ENCODE results near the gene DBNL.

Gene DBNL

DNA sequence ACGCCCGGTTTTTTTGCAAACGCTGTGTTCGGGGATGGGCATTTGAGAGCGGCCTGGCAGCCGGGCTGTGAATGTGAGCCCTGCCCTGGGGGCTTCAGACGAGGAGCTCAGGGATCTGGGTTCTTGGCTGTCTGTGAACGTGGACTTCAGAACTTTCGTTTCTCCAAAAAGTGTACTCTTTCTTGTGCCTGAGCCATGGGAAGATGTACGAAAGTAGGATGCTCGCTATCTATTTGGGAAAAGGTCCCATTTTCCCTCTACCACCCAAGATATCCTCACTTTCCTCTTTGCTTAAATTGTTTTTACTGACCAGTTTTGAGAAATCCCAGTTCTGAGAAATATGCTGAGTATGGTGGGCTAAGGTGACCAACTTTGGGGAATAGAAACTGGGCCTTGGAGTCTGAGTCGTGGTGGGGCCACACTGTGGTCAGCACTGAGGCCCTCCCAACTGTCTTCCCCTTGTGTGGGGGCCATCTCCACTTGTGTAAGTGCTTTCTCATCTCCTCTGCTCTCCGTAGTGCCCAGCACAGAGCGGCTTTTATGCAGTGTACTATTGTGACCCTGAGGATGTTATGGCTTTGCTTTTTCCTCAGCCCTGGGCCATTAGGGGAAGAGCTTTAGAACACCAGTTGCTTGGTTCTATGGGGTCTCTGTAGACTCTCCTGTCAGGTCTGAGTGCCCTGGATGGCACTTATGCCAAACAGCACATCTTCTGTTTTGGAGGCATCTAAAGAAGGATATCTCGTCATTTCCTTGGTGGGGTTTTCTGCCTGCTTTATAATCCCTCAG, 918 bp downstream of the DBNL start:
- no peak for DNase-seq

GRCh38 chr7:44046321-44047061, 2.0 kb downstream of the DBNL start:
- no peak for DNase-seq

GRCh38 chr7:44048031-44048795, 3.7 kb downstream of the DBNL start:
- DNase-seq: no peak

DNA sequence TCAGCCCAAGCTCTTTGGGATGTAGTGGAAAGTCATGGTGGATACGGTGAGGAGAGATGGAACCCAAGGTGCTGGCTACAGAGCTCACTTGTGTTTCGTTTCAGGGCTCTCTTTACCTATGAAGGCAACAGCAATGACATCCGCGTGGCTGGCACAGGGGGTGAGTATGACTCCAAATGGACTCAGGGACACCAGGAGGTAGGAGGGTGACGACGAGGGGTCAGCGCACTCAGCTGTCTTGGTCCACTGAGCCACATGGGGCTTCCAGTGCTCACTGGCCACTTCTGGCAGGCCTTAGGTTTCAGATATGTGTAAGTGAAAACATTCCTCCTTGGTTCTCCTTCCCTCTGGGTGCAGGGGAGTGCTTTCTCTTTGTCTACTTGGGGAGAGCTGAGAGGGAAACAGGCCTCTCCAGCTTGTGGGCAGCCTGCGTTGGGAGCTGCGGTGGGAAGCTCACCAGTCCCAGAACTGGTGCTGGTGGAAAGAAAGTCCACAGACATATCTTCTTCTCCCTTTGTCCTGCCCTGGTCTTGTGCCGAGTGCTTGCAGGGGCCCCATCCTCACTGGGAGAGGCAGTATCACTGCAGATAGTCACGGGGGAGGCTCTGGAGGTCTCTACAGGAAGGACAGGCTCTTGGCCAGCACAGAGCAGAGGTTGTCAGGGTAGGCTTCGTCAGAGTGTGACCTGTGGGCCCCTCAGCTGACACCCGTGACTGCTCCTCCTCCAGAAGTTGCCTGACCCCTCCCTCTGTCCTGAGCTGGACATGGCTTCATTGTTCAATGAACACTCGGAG, 5.8 kb downstream of the DBNL start:
- no peak for DNase-seq

GRCh38 chr7:44050915-44051560, 6.5 kb downstream of the DBNL start:
- DNase-seq: no peak

DNA sequence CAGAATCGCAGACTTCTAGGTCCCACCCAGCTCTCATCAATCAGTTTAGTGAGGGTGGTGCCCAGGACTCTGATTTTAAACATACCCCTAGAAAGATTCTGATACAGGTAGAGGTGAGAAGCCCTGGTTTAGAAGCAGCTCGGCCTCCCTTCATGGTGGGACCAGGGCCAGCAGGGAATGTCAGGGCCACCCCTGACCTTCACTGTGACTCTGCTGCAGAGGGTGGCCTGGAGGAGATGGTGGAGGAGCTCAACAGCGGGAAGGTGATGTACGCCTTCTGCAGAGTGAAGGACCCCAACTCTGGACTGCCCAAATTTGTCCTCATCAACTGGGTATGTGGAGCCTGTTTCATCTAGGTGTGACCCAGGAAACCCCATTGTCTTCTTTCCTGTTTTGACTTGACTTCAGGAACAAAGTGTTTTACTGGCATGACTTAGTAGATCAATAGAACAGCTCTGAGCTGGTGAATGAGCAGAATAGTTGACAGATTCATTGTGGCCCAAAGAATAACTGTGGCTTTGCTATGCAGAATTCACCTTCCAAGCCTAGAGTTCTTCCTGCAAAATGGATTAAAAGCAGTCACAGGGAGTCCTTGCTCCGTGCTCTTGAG, 7.2 kb downstream of the DBNL start:
- DNase-seq: no peak

DNA sequence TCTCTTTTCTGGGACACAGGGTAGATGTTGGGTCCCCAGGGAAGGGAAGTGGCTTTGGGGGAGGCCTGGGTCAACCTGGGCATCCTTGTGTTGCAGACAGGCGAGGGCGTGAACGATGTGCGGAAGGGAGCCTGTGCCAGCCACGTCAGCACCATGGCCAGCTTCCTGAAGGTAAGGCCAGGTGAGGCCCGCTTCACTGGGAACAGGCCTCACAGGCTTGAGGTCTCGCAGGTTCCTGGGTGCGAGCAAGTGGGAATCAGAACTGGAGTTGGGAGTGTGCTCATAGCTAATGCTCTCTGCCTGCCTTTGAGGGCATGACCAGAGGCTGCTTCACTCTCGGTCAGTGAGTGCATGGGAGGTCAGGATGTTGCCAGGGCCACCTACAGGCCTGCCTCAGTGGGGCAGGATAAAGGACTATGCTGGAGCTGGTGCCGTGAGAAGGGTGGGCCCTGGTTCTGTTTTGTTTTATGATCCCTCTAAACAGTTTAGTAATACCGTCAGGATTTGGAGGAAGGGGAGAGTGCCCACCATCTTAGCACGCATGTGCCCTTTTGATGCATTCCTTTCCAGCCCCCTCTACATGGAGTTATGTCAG, 8.4 kb downstream of the DBNL start:
- DNase-seq: no peak

GRCh38 chr7:44056681-44057080, 12.2 kb downstream of the DBNL start:
- no peak for DNase-seq

DNA sequence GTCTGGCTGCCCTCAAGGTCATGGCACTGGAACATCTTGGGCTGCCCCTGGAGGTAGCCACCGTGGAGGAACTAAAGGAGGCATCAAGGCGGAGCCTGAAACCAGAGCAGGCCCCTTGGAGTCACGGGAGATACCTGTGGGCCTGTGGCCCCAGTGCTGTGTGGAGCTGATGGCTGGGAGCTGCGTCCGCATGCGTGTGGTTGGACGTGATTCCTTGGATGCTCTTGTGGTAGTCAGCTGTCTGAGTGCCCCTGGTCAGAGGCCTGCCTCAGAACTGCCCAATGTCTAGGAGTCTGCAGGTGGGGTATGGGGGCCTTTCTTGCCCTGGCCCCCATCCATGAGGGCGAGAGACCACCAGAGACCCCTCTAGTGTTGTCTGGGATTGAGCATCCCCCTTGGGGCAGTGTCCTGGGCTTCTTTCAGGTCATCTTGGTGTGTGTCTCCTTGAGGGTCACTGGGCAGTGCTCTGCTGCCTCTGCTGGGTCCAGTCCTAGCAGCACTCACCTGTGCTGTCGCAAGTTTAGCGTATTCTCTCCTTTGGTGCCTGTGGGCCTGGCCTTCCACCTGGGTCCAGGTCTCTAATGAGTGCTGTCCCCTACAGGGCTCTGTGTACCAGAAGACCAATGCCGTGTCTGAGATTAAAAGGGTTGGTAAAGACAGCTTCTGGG, 12.8 kb downstream of the DBNL start:
- DNase-seq: no peak

GRCh38 chr7:44057849-44058758, 13.6 kb downstream of the DBNL start:
- no peak for DNase-seq

DNA sequence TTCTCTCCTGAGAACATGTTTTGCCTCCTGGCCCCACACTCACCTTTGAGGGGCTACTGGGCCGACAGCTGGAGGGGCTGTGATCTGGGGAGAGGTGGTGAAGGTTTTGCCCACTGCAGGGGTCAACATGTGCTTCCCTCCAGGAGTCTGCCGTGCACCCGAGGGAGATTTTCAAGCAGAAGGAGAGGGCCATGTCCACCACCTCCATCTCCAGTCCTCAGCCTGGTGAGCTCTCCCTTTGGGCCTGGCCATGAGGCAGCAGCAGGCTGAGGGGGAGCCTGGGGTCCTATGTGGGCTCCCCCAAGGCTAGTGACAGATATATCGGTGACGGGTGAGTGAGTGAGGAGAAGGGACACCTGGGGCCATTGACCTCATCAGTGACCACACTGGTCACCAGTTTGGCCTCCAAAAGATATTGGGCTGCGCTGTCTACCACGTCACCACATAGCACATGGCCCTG, 14.3 kb downstream of the DBNL start:
- no peak for DNase-seq

DNA sequence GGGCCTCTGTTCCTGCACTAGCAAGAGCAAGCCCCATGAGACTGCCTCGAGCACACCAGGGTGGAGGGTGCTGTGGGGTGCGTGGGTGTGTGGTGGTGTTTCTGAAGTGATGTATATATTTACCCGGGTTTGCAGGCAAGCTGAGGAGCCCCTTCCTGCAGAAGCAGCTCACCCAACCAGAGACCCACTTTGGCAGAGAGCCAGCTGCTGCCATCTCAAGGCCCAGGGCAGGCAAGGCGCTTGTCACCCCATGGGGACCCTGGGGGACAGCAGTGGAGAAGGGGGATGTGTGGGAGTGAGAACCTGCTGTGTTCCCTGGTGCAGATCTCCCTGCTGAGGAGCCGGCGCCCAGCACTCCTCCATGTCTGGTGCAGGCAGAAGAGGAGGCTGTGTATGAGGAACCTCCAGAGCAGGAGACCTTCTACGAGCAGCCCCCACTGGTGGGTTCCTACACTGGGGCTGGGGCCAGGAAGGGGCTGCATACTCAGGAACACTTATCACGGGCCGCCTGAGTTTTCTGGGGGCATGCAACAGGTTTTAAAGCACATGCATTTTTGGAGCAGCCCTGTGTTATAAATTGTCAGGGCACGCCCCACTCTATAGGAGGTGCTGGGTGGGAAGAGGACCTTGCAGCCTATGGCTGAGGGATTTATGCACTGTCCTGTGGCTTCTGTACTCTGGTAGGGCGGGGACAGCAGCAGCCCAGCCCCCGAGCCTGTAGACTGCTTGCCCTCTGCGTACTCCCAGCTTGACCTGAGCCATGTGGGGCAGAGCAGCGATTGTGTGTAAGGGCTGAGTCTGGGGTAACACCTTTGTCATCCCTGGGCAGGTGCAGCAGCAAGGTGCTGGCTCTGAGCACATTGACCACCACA, 15.0 kb downstream of the DBNL start:
- no peak for DNase-seq

DNA sequence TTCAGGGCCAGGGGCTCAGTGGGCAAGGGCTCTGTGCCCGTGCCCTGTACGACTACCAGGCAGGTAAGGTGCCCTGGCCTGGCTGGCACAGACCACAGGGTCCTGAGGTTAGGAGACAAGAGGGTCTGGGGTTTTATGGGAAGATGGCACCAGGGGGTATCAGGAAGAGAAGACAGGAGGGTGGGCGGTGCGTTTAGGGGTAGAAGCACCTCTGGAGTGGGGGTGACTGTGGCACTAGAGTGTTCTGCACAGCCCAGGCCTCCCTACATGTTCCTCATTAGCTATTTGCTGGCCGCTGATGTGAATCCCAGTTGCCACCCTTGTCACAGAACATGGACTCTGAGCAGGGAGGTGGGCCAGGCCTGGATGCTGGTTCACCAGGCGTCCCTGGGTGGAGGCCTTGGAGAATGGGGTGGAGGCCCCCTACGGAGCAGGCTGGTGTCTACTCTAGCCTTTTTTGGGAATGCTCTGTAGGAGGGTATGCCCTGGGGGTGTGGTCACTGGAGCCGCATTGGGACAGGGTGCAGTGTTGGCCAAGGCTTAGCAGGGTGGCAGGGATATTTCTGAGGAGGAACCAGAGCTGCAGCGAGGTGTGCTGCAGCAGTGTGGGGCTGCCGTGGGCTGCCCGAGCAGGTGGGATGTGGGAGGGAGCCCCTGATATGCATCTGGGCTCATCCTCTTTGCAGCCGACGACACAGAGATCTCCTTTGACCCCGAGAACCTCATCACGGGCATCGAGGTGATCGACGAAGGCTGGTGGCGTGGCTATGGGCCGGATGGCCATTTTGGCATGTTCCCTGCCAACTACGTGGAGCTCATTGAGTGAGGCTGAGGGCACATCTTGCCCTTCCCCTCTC, 15.8 kb downstream of the DBNL start:
- no peak for DNase-seq

- DNase-seq: no peak
These were observed 16.6 kb downstream of the DBNL start for GRCh38 chr7:44060948-44061644.

DNA sequence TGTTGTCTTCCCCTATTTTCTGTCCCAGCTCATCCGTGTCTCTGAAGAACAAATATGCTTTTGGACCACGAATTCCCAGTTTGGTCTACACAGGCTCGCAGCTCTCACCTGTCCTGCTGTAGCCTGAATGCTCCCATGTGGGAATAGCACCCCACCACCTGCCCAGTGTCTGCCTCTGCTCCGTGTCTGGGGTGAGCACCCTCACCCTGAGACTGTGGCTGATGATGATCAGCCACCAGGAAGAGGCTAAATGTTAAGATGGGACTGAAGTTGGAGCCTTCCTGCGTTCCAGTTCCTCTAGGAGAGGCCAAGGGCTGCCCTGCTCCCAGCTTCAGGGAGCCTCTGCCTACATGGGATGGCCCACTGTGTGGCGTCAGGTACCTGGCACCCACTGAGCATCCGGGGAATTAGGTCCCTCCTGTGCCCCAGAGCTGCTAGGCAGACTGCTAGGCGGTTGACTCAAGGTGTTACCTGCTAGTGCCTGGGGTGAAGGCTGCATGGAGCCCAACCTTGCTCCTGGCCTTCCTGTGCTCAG, 17.2 kb downstream of the DBNL start:
- DNase-seq: no peak

GRCh38 chr7:44062180-44062902, 17.8 kb downstream of the DBNL start:
- DNase-seq: no peak

Data from fibroblast of skin of right quadriceps (primary cell).